Mesothelial cell of epicardium (in vitro differentiated cells): Measurements from ENCODE around the gene TMEM132C. TPM values are rescaled to one million over a fixed set of nuclear protein-coding genes. Genes with fewer than 3 reads are reported as not detected.

Experiments used
- DNase-seq, 2 experiments: peaks; one replicate each; pipeline ENCODE4 v3.0.0; 2021; ENCODE audit warnings: low spot score in 2 of 2; ENCODE audit not compliant: unreplicated experiment in 2 of 2
- H3K27ac Mint-ChIP-seq: 2 replicates; pipeline ENCODE4 v1.8.0; 2021; ENCODE audit warnings: mixed read lengths
- H3K27me3 Mint-ChIP-seq: 2 replicates; pipeline ENCODE4 v1.8.0; 2021; ENCODE audit warnings: low read depth, mixed read lengths
- H3K36me3 Mint-ChIP-seq: 2 replicates; pipeline ENCODE4 v1.8.0; 2021; ENCODE audit warnings: mixed read lengths
- H3K4me1 Mint-ChIP-seq: 2 replicates; pipeline ENCODE4 v1.8.0; 2021; ENCODE audit warnings: mixed read lengths
- H3K4me3 Mint-ChIP-seq: 2 replicates; pipeline ENCODE4 v1.8.0; 2021; ENCODE audit warnings: mild to moderate bottlenecking, moderate library complexity, mixed read lengths
- H3K9me3 Mint-ChIP-seq: 2 replicates; pipeline ENCODE4 v1.8.0; 2021; ENCODE audit warnings: mixed read lengths
- CTCF ChIP-seq: fragments of 200-600 bp; sonication (generic); IDR thresholded peaks from one replicate; pipeline ENCODE4 v1.5.0; 2021; ENCODE audit warnings: antibody characterized with exemption; ENCODE audit not compliant: unreplicated experiment
- total RNA-seq: library from RNA; stranded (reverse); gene quantifications from 3 replicates; pipeline ENCODE4 v1.2.1, GENCODE V29; 2021

The TMEM132C gene
- total RNA-seq, 1 donor from 2014 or later = 25.5 TPM

DNA sequence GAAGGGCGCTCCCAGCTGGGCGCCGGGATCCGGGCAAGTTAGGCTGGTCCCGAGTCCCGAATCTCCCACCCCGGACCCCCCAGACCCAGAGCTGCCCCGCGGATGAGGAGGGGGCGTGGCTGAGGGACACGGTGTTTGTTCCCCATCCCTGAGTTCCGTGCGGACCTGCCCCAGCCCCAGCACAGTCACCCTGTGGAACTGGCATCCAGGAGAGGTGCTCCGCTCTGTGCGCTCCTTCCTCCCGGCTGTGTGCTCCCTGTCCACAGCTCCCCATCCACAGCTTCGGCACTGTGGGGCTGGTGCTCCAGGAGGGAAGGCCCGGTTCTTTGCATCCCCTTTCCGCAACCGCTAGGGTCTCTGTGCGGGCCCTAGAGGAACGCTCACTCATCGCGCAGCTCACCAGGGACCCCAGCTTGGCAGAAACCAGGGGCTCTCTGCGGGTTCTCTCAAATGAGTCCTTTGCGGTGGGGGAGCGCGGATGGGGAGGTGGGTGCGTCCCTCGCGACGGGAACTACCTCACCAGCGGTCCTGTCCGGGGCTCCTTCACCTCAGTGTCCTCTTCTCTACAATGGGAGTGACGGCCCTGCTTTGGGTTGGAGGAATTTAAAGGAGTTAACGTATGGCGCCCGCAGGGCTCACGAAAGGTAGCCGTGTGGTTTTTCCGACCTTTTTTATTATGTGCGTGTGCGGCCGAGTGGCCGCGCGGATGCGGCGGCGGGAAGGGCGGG lies 845 bp downstream of the TMEM132C start:
- H3K27ac Mint-ChIP-seq = no peak overlapping the region

DNA sequence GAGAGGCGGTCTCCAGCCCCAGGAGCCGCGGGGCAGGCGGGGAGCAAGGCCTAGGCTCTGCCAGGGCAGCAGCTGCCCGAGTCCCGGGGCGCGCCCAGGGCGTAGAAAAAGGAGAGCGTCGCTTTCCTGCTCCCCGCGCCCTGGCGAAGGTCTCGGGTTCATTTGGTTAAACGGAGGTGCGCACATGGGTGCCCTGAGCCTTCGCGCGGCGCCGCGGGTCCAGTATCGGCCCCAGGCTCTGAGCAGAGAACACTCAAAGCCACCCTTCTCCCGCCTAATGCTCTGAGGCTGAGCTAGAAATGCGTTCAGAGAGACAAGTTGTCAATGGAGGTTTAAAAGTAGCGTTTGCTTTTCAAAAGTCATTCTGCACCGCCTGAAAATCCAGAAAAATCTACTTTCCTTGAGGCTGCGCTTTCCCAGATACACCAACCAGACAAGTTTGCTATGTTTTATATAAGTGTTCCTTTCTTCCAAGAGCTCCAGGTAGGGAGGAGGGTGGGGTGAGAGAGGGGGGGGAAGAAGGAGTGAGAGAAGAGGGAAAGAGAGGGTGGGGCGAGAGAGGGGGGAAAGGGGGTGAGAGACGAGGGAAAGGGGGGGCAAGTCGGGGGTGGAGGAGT lies 1.5 kb downstream of the TMEM132C start:
- Mint-ChIP-seq H3K36me3 (no peaks in the 10 kb centered on the region), H3K27ac (no peak overlapping the region), H3K9me3 (peaks cover 20% of the 10 kb centered on the region), H3K27me3 (peaks cover 83% of the 10 kb centered on the region), H3K4me1 (peaks cover 8% of the 10 kb centered on the region), H3K4me3 (peak overlapping the region; percentile 75)
- DNase-seq = no peak
- TF ChIP-seq CTCF = no peak

More for the DNA sequence above, 845 bp downstream of the TMEM132C start:
- TF ChIP-seq CTCF = no peak
- H3K9me3 Mint-ChIP-seq = peaks cover 15% of the 10 kb centered on the region
- peaks cover 89% of the 10 kb centered on the region for H3K27me3 Mint-ChIP-seq
- peak overlapping the region; percentile 75 for H3K4me3 Mint-ChIP-seq
- peaks cover 8% of the 10 kb centered on the region for H3K4me1 Mint-ChIP-seq
- DNase-seq = no peak
- H3K36me3 Mint-ChIP-seq = no peaks in the 10 kb centered on the region

GRCh38 chr12:128269181-128269591 lies 2.2 kb downstream of the TMEM132C start:
- TF ChIP-seq CTCF = no peak
- peak overlapping the region; percentile 75 for H3K4me3 Mint-ChIP-seq
- peaks cover 76% of the 10 kb centered on the region for H3K27me3 Mint-ChIP-seq
- H3K9me3 Mint-ChIP-seq = peaks cover 18% of the 10 kb centered on the region
- no peak for DNase-seq
- peak overlapping the region; percentile 36 for H3K27ac Mint-ChIP-seq
- no peaks in the 10 kb centered on the region for H3K36me3 Mint-ChIP-seq
- H3K4me1 Mint-ChIP-seq = peaks cover 8% of the 10 kb centered on the region

- H3K27me3 Mint-ChIP-seq = peaks cover 16% of the 10 kb centered on the region
- no peak for DNase-seq
- H3K36me3 Mint-ChIP-seq = peaks cover 2% of the 10 kb centered on the region
- H3K9me3 Mint-ChIP-seq = peaks cover 35% of the 10 kb centered on the region
- no peak for TF ChIP-seq CTCF
- no peak overlapping the region for H3K4me3 Mint-ChIP-seq
- no peaks in the 10 kb centered on the region for H3K4me1 Mint-ChIP-seq
- H3K27ac Mint-ChIP-seq = no peak overlapping the region
Measured at GRCh38 chr12:128276471-128276870, 9.5 kb downstream of the TMEM132C start.

DNA sequence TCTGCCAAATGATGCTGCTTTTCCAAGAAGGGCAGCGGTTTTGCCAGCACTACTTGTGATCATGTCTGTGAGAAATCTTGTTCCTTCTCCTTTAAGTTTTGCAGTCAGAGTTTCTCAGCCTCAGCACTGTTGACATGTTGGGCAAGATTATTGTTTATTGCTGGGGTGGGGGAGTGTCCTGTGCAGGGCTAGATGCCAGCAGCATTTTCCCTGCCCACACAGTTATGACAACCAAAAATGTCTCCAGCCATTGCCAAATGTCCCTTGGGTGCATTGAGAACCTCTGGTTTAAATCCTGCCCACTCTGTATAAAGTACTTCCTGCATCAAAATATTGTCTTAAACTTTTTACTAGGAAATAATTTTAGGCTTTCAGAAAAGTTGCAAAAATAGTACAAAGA lies 20.0 kb downstream of the TMEM132C start:
- Mint-ChIP-seq H3K27ac (no peak overlapping the region), H3K4me3 (no peak overlapping the region), H3K9me3 (peaks cover 13% of the 10 kb centered on the region), H3K27me3 (peaks cover 4% of the 10 kb centered on the region), H3K4me1 (peaks cover 11% of the 10 kb centered on the region), H3K36me3 (no peaks in the 10 kb centered on the region)
- TF ChIP-seq CTCF = no peak
- no peak for DNase-seq
